ENCODE data around the gene CABYR. TPM values are rescaled to one million over a fixed set of nuclear protein-coding genes. Genes with fewer than 3 reads are reported as not detected.

Gene CABYR
- total and polyA plus RNA-seq, 2 of the 13 experiments (the other 11 are each of a cell fraction or from before 2014, with no cell fraction given) = 0.71 to 0.88 TPM

DNA sequence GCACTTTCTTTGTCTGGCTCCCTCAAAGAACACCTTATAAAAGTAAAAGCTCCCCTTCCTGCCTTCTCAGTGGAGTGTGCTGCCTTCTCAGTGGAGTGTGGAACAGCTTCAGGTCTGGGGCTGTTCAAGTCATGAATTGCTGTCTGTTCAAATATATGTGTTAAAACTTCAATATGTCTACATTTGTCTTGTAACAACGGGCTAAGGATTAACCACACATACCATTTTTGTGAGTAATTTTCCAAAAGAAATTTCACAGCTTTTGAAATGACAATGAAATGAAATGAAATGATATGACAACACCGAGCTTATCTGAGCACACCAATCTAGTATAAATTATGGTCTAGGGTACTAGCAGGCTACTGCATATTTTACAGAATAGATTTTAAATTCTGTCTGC is 42.9 kb downstream of the CABYR start:
- Histone ChIP-seq H3K27me3 (ENCODE audit: control insufficient read depth in 1 of 2, insufficient read depth in 2 of 2, low read length in 2 of 2) (peaks cover 1 to 4% of the 10 kb centered on the region in 2 experiments; a peak in 2 of 5 replicates), H3K36me3 (replicated peaks in 1 of 2; ENCODE audit: control insufficient read depth in 1 of 2, insufficient read depth in 2 of 2, low read length in 2 of 2) (no peaks in the 10 kb centered on the region), H3K4me1 (ENCODE audit: insufficient read depth, low read length) (no peaks in the 10 kb centered on the region), H3K9me3 (ENCODE audit: low read length) (no peaks in the 10 kb centered on the region), H3K27ac (ENCODE audit: extremely low read length, insufficient read depth, low read length) (no peak overlapping the region), H2AFZ (ENCODE audit: low read length) (no peak overlapping the region), H4K20me1 (ENCODE audit: insufficient read depth, low read length) (no peaks in the 10 kb centered on the region), H3K4me3 (replicated peaks in 1 of 3; ENCODE audit: insufficient read depth in 1 of 3, low read depth in 2 of 3, low read length in 3 of 3) (no peak overlapping the region), H3K9ac (ENCODE audit: insufficient read depth, low read depth, low read length) (no peak overlapping the region), H3K4me2 (ENCODE audit: low read depth, low read length) (no peak overlapping the region), H3K79me2 (ENCODE audit: insufficient read depth, low read length) (no peaks in the 10 kb centered on the region)
- no peak for FAIRE-seq
- ChIA-PET CTCF (ENCODE audit: low intra/inter-chr PET ratio, low total read pairs) (no interaction called here), POLR2A (no interaction called here)
- in situ Hi-C loops (cut with HindIII; ENCODE audit: extremely low pct_ligation_motif_present, low pct_unique_long_range_greater_than_20kb) = no loop called here
- intact Hi-C loops (cut with micrococcal nuclease; ENCODE audit: unreplicated experiment) = no loop called here
- ATAC-seq = no peak
- WGBS (ENCODE audit: low lambda C conversion rate) = 28% methylated on average over 2 of the region's 2 CpGs
- no peak for DNase-seq (ENCODE audit: low spot score)
- BruUV-seq (replicated peaks) = no TSS peak
- TF ChIP-seq ZNF879 (CRISPR knock-in tag; IDR thresholded peaks at IDR 0.05) = no peak
- no peak for TF ChIP-seq NFATC3 (CRISPR knock-in tag; IDR thresholded peaks at IDR 0.05)
- no peak for TF ChIP-seq TFAP4 (IDR thresholded peaks at IDR 0.05; ENCODE audit: borderline replicate concordance, low read depth)
- no peak for TF ChIP-seq PBX3 (CRISPR knock-in tag; IDR thresholded peaks at IDR 0.05; ENCODE audit: borderline replicate concordance)
- TF ChIP-seq SNAPC2 (CRISPR knock-in tag; IDR thresholded peaks at IDR 0.05) = no peak
- TF ChIP-seq TOE1 (CRISPR knock-in tag; IDR thresholded peaks at IDR 0.05) = no peak
- no peak for TF ChIP-seq ZNF574 (CRISPR knock-in tag; IDR thresholded peaks at IDR 0.05)
- no peak for TF ChIP-seq ZNF687 (CRISPR knock-in tag; IDR thresholded peaks at IDR 0.05)
- TF ChIP-seq, protein P1, sequence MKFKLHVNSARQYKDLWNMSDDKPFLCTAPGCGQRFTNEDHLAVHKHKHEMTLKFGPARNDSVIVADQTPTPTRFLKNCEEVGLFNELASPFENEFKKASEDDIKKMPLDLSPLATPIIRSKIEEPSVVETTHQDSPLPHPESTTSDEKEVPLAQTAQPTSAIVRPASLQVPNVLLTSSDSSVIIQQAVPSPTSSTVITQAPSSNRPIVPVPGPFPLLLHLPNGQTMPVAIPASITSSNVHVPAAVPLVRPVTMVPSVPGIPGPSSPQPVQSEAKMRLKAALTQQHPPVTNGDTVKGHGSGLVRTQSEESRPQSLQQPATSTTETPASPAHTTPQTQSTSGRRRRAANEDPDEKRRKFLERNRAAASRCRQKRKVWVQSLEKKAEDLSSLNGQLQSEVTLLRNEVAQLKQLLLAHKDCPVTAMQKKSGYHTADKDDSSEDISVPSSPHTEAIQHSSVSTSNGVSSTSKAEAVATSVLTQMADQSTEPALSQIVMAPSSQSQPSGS (CRISPR knock-in tag; IDR thresholded peaks at IDR 0.05) = no peak
- TF ChIP-seq, protein P2, sequence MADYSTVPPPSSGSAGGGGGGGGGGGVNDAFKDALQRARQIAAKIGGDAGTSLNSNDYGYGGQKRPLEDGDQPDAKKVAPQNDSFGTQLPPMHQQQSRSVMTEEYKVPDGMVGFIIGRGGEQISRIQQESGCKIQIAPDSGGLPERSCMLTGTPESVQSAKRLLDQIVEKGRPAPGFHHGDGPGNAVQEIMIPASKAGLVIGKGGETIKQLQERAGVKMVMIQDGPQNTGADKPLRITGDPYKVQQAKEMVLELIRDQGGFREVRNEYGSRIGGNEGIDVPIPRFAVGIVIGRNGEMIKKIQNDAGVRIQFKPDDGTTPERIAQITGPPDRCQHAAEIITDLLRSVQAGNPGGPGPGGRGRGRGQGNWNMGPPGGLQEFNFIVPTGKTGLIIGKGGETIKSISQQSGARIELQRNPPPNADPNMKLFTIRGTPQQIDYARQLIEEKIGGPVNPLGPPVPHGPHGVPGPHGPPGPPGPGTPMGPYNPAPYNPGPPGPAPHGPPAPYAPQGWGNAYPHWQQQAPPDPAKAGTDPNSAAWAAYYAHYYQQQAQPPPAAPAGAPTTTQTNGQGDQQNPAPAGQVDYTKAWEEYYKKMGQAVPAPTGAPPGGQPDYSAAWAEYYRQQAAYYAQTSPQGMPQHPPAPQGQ (CRISPR knock-in tag; IDR thresholded peaks at IDR 0.05; ENCODE audit: borderline replicate concordance) = no peak
- no peak for TF ChIP-seq KDM6A (CRISPR knock-in tag; IDR thresholded peaks at IDR 0.05; ENCODE audit: low read depth)

All from HepG2 (cell line).